Fibroblast of lung (primary cell): ENCODE results near the gene DNMT3A.

Experiments
- EZH2 ChIP-seq: IDR thresholded peaks from 2 replicates; pipeline ENCODE4 v1.5.1; 2012; ENCODE audit warnings: low read length, control low read depth, mild to moderate bottlenecking; ENCODE audit errors: missing control alignments
- TF ChIP-seq, protein P1 (sequence below), 2 donors: IDR thresholded peaks in 1 of 2; conservative IDR thresholded peaks in 1 of 2; 1 replicate in 1 of 2; 2 replicates in 1 of 2; pipeline ENCODE4 v1.5.1; 2011 to 2012; ENCODE audit warnings: low read length in 2 of 2, control low read depth in 1 of 2, inconsistent platforms in 1 of 2, low read depth in 1 of 2, mild to moderate bottlenecking in 1 of 2

GRCh38 chr2:25274868-25275574 lies 66.7 kb downstream of the DNMT3A start:
- no peak for TF ChIP-seq EZH2
- TF ChIP-seq, protein P1, sequence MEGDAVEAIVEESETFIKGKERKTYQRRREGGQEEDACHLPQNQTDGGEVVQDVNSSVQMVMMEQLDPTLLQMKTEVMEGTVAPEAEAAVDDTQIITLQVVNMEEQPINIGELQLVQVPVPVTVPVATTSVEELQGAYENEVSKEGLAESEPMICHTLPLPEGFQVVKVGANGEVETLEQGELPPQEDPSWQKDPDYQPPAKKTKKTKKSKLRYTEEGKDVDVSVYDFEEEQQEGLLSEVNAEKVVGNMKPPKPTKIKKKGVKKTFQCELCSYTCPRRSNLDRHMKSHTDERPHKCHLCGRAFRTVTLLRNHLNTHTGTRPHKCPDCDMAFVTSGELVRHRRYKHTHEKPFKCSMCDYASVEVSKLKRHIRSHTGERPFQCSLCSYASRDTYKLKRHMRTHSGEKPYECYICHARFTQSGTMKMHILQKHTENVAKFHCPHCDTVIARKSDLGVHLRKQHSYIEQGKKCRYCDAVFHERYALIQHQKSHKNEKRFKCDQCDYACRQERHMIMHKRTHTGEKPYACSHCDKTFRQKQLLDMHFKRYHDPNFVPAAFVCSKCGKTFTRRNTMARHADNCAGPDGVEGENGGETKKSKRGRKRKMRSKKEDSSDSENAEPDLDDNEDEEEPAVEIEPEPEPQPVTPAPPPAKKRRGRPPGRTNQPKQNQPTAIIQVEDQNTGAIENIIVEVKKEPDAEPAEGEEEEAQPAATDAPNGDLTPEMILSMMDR (conservative IDR thresholded peaks at IDR 0.05 in 1 of 2, IDR thresholded peaks at IDR 0.05 in 1 of 2; ENCODE audit: low read depth in 1 of 2, low read length in 2 of 2): no peak
